Measurements from ENCODE around the gene CSN2.

DNA sequence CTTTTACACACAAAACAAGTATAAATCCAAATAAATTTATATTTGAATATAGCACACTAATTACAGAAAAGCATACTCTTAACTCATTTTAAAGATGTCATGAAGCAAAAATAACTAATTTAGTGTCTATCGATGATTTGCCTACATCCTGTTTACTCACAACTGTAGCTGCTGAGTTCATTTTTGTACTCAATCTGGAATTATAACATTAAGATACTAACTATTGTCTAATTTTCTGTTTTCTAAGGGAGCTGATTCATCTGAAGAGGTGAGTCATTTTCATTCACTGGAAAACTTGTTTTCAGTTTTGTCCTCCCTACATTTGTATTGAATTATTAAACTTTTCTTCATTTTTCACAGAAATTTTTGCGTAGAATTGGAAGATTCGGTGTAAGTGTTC is 33.9 kb upstream of the CSN2 start:
- TF ChIP-seq, protein P1, sequence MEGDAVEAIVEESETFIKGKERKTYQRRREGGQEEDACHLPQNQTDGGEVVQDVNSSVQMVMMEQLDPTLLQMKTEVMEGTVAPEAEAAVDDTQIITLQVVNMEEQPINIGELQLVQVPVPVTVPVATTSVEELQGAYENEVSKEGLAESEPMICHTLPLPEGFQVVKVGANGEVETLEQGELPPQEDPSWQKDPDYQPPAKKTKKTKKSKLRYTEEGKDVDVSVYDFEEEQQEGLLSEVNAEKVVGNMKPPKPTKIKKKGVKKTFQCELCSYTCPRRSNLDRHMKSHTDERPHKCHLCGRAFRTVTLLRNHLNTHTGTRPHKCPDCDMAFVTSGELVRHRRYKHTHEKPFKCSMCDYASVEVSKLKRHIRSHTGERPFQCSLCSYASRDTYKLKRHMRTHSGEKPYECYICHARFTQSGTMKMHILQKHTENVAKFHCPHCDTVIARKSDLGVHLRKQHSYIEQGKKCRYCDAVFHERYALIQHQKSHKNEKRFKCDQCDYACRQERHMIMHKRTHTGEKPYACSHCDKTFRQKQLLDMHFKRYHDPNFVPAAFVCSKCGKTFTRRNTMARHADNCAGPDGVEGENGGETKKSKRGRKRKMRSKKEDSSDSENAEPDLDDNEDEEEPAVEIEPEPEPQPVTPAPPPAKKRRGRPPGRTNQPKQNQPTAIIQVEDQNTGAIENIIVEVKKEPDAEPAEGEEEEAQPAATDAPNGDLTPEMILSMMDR (IDR thresholded peaks at IDR 0.05; ENCODE audit: extremely low read depth in 1 of 2, insufficient read depth in 1 of 2, low read depth in 1 of 2, low read length in 2 of 2), result no peak
- TF ChIP-seq MYC (IDR thresholded peaks at IDR 0.05; ENCODE audit: low read depth, low read length) (no peak), POLR2A (IDR thresholded peaks at IDR 0.05; ENCODE audit: low read depth, low read length) (no peak)
